Dedifferentiated amniotic fluid mesenchymal stem cell (primary cell): Measurements from ENCODE around the gene SMG5.

Experiments
- DNase-seq: peaks from one replicate; pipeline ENCODE4 v3.0.0-alpha.2; 2016; ENCODE audit errors: extremely low spot score

Gene SMG5

DNA sequence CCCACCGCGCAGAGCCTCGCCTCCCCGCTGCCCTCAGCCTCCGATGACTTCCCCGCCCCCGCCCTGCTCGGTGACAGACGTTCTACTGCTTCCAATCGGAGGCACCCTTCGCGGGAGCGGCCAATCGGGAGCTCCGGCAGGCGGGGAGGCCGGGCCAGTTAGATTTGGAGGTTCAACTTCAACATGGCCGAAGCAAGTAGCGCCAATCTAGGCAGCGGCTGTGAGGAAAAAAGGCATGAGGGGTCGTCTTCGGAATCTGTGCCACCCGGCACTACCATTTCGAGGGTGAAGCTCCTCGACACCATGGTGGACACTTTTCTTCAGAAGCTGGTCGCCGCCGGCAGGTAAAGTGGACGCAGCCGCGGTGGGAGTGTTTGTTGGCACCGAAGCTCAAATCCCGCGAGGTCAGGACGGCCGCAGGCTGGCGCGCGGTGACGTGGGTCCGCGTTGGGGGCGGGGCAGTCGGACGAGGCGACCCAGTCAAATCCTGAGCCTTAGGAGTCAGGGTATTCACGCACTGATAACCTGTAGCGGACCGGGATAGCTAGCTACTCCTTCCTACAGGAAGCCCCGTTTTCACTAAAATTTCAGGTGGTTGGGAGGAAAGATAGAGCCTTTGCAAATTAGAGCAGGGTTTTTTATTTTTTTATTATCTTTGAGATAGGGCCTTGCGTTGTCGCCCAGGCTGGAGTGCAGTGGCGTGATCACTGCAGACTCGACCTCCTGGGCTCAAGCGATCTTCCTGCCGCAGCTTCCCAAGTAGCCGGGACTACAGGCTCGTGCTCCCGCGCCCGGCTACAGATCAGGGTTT lies 69.6 kb downstream of the SMG5 start, which contains the start of gene PMF1:
Gene PMF1 (plus strand): TSS at position 175 of the 811 bp plus-strand sequence. CDS start 9 bp downstream, at position 184.
- peak; percentile 97 for DNase-seq

- DNase-seq, result no peak
Measured at GRCh38 chr1:156212130-156212529, 70.5 kb downstream of the SMG5 start.

DNA sequence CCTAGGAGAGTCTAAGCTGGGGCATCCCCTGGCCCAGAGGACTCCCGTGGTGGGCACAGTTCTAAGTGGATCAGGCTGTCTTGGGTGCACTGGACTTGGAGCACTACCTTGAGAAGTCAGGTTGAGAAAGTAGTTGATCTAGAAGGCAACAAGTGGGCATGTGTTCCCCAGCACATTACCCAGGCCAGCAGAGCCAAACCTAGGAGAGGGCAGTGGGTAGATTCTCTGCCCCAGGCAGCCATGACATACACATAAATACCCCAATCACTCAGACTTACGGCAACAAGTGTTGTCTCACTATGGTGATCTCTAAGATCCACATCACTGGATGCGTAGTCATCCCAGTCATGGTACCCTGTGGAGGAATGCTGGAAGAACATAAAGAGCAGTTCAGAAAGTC lies 71.4 kb downstream of the SMG5 start:
- no peak for DNase-seq

DNA sequence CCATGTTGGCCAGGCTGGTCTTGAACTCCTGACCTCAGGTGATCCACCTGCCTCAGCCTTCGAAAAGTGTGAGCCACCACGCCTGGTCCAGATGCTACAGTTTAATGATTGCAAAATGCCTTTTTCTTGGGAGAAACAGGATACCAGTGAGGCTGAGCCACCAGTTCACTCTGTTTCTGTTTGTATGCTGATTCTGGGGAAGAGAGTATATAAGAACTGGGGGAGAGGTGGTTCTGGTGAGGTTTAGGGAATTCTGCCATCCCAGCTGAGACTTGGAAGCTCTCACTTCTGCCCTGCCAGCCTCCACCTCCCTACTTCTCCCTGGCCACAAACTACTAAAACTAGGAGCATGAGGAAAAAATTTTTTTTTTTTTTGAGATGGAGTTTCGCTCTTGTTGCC lies 77.9 kb downstream of the SMG5 start:
- no peak for DNase-seq

GRCh38 chr1:156203331-156203730 lies 79.3 kb downstream of the SMG5 start:
- DNase-seq, result no peak

- DNase-seq, result no peak
Measured at GRCh38 chr1:156200044-156200443, 82.6 kb downstream of the SMG5 start.
